NCI-H187 treated with DMSO at 0.1 percent for 48 hours (cell line): ENCODE results near the gene ZSCAN2.
A peak's percentile ranks its signal among the peaks of the same experiment; 100 is the strongest.

Experiments used
- DNase-seq: peaks from one replicate; lab custom pipeline; 2025; lab: John Stamatoyannopoulos, UW

Gene ZSCAN2

DNA sequence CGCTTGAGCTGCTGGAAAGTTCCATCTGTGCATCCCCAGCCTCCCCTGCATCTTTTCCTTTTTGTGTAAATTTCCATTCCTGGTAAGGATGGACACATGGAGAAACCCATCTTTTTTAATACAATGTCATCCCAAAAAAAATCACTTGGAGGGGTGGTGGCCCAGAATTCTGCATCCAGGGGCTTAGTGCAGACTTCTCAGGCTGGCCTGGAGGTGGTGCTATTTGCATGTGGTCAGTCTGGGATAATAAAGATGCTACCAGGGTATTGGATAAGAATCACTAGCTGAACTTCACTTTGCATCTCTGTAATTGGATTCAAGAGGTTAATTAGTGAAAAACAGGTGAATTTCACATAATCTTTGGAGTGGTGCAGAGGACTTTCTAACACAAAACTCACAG, 1.8 kb upstream of the ZSCAN2 start:
- DNase-seq: no peak

DNA sequence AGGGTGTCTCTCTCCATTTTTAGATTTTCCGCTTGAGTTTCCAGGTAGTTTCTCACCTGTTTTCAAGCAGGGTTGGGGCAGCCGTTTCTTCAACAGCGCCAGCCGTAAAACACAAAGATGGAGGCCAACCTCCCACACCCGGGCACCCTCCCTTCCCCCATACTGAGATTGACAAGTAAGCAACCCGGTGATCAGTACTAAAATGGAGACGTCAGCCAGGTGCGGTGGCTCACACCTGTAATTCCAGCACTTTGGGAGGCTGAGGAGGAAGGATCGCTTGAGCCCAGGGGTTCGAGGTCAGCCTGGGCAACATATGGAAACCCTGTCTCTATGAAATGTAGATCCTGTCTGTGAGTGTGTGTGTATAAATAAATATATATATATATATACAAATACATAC, 903 bp upstream of the ZSCAN2 start:
- DNase-seq: no peak

DNA sequence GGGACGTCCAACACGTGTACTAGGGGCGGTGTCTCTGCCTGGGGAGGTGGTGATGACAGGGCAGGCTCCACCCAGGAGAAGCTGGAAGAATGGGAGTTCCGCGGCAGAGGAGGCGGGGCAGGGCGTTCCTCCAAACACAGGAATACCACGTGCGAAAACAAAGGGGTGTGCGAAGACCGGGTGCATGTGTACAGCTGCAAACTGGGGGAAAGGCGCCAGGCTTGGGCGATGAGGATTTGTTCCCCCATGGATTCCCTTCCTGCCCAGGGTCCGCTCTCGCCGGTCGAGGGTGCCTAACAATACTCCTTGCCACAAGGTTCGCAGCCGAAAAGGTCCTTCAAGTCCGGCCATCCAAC, 500 bp upstream of the ZSCAN2 start:
- DNase-seq: peak; percentile 15

DNA sequence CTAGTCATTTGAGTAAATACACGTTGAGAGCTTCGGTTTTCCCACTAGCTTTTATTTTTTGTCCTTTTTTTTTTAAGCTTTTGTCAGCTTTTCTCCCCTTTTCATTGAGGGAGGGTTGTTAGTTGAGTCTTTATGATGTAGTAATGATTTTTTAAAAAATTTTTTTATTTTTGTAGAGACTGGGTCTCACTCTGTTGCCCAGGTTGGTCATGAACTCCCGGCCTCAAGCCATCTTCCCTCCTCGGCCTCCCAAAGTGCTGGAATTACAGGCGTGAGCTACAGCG, 688 bp downstream of the ZSCAN2 start:
- DNase-seq: no peak

DNA sequence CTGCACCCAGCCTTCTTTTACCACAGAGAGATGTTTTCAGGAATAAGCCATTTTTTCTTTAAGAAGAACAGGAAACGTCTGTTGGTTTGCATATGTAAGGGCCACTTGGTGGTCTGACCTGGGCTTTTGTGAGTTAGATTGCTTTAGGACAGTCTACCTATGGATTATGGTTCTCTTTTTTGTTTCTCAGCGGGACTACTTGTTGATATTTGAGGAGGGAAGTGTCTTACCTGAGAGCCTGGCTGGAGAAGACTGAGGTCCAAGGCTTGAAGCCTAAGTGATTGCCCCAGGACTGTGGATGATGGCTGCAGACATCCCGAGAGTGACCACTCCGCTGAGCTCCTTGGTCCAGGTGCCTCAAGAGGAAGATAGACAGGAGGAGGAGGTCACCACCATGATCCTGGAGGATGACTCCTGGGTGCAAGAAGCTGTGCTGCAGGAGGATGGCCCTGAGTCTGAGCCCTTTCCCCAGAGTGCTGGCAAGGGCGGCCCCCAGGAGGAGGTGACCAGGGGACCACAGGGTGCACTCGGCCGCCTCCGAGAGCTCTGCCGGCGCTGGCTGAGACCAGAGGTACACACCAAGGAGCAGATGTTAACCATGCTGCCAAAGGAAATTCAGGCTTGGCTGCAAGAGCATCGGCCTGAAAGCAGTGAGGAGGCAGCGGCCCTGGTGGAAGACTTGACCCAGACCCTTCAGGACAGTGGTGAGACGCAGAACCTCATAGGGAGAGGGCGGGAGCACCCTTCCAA, 3.0 kb downstream of the ZSCAN2 start:
- no peak for DNase-seq

DNA sequence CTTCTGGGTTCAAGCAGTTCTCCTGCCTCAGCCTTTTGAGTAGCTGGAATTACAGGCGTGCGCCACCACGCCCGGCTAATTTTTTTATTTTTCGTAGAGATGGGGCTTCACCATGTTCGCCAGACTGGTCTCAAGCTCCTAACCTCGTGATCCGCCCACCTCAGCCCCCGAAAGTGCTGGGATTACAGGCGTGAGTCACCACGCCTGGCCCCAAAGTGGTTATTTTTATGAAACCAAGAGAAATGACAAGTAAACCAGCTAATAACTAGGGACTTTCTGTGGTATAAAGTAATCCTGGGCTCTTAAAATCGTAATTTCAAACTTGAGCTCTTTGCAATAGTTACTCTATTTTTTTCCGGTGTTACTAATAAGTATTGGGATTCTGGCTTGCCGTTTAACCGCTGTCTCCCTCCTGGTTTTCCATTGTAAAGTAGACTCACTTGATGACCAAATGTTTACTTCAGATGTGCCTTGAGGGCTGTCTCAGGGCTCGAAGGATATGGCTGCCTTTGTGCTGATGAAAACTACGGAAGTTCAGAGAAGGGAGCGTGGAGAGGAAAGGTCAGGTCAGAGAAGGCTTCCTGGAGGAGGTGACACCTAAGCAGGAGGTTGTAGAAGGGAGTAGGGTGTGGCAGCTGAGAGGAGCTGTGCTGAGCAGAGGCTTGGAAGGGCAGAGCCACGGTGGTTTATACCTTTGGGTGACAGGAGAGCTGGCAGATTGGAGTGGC, 4.2 kb downstream of the ZSCAN2 start:
- no peak for DNase-seq

DNA sequence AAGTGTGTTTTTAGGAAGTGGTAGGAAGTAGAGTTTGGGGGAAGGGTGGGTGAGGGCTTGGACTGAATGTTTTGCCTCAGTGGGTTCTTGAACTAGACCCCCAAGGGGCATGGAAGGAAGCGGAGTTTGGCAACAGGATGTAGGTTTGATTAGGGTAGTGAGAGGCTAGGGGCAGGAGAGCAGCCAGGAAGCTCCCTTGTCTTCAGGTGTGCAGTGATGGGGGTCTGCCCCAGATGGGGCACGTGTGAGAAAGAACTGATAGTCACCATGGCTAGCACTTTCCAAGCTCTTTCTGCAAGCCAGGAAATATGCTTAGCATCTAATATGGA, 4.7 kb downstream of the ZSCAN2 start:
- no peak for DNase-seq

DNA sequence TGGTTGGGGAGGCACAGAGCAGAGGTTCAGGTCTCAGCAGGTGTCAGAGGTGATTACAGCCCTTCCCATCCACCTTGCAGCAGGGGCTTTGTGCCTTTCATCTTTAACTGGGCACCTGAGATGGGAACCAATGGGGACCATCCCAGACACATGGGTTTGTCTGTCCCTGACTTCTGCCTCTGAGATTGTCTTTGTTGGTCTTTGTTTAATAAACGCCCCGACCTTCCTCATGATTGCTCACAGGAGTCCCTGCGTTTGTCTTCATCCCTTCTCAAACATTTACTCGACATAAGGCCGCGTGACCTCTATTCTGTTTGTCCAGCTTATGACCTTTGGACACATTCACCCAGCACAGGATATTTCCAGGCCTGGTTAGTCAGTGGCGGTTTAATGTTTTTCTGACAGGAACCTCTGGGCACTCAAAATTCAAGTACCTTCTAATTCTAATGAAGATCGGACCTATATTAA, 5.9 kb downstream of the ZSCAN2 start:
- DNase-seq: no peak

DNA sequence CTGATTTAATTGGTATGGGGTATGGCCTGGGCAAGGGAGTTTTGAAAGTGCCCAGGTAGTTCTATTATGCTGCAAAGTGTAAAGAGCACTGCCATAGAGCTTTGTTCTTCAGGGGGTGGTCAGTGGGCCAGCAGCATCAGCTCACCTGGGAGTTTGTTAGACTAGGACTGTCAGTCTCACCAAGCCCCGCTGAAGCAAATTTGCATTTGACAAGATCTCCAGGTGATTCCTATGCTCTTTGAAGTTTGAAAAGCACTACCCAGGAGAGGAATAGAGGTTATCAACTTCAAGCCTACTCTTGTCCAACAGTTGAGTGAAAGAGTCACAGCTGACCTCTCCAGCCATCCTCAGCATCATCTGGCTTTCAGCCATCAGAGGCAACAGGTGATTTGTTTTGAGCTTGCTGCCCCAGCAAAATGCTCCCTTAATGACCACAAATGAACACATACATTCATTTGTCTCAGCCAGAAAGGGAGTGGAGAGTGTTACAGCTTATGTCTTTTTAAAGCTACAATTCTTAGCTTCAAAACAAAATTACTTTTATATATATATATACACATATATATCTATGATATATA, 8.0 kb downstream of the ZSCAN2 start:
- no peak for DNase-seq

DNA sequence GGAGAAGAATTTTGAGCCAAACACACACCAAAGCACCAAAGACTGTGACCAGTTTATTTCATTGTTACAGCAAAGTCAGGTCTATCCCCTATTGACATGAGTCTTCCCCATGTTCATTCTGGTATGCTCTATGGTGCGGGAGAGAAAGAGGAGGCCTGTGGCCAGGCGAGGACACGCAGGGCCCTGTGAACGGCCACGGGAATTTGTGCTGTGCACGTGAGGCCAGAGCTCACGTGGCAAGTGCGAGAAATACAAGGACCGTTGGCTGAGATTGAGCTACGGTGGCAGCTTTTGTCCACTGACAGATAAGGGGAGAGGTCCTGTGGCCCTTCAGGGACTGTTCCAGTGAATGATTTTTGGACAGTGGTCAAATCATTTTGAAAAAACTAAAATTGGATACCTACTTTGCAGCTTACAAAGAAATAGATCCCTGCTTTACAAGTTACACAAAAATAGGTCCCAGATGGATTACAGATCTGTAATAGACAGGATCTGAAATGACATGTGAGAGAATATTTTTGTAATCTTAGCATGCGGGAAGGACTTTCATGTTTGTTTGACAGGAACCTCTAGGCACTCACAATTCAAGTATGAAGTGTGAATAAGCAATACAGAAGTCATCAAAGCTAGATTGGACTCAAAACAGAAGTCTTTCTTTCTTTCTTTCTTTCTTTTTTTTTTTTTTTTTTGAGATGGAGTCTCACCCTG, 9.2 kb downstream of the ZSCAN2 start:
- DNase-seq: no peak

DNA sequence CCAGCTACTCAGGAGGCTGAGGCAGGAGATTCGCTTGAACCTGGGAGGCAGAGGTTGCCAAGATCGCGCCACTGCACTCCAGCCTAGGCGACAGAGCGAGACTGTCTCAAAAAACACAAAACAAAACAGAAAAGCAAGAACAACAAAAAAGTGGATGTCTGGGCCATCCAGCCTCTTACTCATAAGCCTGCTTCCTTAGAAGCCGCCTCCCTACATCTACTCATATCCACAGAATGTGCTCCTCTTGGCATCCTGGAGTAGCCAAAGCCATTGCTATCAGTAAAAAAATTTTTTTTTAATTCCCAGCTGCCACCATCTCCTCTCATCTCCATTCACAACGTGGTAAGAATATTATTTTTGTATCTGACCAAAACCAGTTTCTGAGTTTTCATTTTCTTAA, 10.8 kb downstream of the ZSCAN2 start:
- no peak for DNase-seq

DNA sequence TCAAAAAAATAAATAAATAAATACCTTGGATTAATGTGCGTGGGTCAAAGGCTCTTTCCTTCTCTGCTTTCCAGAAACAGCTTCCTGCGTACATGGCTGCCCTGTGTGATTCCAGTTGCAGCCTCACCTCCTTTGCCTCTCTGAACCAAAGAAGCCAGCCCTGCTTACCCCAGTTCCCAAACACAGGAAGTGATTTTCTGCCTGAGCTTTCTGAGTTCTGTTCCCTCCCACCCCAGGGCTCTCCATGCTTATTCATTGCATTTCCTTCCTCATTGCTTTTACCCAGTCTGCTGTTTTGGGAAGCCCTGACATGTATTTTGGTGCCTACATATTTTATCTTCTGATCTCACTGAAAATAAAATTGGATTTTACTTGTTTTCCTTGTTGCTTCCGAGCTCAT, 15.4 kb downstream of the ZSCAN2 start:
- DNase-seq: no peak

DNA sequence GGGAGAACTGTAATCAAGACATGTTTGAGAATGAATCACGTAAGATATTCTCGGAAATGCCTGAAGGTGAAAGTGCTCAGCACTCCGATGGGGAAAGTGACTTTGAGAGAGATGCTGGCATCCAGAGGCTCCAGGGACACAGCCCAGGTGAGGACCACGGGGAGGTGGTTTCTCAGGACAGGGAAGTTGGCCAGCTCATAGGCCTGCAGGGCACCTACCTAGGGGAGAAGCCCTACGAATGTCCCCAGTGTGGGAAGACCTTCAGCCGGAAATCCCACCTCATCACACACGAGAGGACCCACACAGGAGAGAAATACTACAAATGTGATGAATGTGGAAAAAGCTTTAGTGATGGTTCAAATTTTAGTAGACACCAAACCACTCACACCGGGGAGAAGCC, 19.8 kb downstream of the ZSCAN2 start:
- no peak for DNase-seq

DNA sequence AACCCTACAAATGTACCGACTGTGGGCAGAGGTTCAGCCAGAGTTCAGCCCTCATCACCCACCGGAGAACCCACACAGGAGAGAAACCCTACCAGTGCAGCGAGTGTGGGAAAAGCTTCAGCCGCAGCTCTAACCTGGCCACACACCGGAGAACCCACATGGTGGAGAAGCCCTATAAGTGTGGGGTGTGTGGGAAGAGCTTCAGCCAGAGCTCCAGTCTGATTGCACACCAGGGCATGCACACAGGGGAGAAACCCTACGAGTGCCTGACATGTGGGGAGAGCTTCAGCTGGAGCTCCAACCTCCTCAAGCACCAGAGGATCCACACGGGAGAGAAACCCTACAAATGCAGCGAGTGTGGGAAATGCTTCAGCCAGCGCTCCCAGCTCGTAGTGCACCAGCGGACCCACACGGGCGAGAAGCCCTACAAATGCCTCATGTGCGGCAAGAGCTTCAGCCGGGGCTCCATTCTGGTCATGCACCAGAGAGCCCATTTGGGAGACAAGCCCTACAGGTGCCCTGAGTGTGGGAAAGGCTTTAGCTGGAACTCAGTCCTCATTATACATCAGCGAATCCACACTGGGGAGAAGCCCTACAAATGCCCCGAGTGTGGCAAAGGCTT, 20.7 kb downstream of the ZSCAN2 start:
- no peak for DNase-seq

DNA sequence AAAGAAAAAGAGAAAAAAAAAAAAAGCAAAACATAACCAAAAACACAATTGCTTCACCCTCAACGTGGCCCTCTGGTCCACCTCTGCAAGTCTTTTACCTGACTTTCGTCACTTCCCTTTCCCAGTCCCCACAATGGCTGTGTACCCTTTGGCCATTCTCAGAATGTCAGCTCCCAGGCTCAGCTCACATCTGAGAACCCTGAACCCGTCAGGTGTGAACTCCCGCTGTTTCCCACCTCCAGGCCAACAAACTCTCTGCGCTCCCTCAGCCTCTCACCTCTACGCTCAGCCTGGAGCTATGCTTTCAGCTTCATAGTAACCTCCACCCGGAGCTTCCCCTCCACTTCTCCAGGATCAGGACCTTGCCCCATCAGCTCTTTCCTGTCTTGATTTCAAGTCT, 23.6 kb downstream of the ZSCAN2 start:
- no peak for DNase-seq

DNA sequence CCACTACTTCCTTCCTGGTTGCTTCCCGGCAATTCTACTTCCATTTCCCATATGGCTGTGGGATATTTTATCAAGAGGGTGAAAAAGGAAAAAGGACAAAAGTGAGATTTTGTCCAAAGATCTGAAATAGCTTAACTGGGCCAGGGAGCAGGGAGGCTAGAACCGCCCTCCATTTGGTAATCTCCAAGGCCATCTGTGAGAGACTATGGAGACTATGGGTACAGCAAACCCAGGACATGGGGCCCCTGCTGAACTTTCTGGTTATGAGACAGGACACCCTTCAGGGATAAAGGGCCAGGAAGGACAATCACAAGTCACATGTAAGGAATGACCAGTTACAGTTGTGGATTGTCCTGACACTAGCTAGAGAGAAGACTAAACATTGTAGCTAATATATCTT, 24.3 kb downstream of the ZSCAN2 start:
- no peak for DNase-seq

DNA sequence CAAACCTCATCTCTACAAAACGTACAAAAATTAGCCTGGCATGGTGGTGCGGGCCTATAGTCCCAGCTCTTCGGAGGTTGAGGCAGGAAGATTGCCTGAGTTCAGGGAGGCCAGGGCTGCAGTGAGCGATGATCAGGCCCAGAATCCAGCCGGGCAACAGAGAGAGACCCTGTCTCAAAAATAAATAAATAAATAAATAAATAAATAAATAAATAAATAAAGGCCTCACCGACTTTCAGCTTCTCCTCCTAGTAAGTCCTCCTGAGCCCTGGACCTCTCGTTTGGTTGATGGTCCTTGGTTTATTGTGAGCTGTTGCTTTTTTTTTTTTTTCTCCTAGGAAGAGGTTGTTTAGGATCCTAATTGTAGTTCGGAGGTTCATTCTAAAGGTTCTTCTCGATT, 28.2 kb downstream of the ZSCAN2 start:
- DNase-seq: no peak

DNA sequence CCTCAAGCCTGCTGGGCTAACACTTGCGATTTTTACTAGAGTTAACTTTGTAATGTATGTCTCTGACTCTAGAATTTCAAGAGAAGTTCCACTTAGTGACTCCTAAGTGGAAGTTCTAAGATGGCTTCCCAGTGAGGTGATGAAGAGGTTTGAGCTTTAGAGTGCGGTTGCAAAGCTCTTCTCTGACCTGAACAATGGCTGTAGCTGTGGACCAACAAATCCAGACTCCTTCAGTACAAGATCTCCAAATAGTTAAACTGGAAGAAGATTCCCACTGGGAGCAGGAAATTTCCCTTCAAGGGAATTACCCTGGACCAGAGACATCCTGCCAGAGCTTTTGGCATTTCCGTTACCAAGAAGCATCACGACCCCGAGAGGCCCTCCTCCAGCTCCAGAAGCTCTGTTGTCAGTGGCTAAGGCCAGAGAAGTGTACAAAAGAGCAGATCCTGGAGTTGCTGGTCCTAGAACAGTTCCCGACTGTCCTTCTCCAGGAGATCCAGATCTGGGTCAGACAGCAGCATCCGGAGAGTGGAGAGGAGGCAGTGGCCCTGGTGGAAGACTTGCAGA, 31.0 kb downstream of the ZSCAN2 start:
- DNase-seq: no peak

DNA sequence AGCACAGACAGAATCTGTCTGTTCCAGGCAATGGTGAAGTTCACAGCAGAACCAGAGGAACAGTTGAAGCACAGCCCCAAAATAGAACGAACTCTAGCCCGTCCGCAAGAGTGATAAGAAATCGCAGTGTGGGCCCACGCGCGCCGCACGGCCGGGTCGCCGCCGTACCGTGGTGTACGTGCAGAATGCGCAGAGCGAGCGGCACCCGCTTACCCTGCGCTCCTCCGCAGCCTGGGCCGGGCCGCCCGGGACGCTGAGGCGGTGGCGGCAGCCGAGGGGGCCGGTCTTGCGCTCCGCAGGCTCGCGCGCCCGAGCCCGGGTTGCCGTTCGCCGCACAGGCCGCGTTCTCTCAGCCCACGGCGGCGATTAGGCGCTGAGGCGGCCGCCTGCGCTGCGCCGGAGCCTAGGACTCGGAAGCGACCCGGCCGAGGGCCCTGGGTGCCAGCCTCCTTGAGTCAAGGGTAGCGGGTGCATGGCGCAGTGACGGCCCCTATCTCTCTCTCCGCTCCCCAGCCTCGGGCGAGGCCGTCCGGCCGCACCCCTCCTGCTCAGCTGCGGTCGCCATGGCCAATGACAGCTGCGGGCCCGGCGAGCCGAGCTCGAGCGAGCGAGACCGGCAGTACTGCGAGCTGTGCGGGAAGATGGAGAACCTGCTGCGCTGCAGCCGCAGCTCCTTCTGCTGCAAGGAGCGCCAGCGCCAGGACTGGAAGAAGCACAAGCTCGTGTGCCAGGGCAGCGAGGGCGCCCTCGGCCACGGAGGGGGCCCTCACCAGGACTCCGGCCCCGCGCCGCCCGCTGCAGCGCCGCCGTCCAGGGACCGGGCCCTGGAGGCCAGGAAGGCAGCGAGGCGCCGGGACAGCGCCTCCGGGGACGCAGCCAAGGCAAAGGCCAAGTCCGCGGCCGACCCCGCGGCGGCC, 32.8 kb downstream of the ZSCAN2 start:
- no peak for DNase-seq

DNA sequence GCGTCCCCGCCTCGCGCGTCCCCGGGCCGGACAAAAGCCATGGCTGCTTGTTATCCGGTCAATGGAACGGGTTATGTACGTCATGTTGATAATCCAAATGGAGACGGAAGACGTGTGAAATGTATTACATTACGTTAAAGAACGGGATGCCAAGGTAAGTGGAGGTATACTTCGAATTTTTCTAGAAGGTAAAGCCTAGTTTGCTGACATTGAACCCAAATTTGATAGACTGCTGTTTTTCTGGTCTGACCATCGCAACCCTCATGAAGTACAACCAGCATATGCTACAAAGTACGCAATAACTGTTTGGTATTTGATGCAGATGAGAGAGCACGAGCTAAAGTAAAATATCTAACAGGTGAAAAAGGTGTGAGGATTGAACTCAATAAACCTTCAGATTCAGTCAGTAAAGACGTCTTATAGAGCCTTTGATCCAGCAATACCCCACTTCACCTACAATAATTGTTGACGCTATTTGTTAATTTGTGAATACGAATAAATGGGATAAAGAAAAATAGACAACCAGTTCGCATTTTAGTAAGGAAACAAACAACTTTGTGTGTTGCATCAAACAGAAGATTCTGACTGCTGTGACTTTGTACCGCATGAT, 33.5 kb downstream of the ZSCAN2 start:
- no peak for DNase-seq

DNA sequence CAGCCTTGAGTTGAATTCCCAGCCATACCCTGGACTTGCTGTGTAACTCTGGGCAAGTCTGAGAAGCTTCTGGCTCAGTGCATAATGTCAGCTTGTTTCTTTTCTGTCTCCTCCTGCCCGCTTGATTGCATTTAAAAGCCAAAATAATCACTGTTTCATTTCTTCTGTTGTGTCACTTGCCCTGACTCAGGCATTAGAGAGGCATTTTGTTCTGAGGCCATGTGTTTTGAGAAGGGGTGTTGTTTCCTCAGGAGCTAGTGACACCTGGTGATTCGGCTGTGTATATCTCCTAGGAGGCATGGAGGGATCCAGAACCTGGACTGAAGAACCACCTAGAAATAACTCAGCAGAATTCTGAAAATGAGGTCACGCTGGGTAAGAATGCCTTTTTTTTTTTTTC, 37.3 kb downstream of the ZSCAN2 start:
- no peak for DNase-seq
